Measurements from ENCODE around the gene AQP3.
"Not testable (repeated sequence)": the region's sequence is repeated elsewhere in the genome, so short reads cannot be mapped to it uniquely, and the experiment has no call there.

AQP3 gene

GRCh38 chr9:33446946-33447798 lies at the start of gene AQP3:
AQP3 (minus strand) TSS chr9:33447593; CDS start chr9:33447530, 63 bp downstream.
- DNase-seq = peak; percentile 74

DNA sequence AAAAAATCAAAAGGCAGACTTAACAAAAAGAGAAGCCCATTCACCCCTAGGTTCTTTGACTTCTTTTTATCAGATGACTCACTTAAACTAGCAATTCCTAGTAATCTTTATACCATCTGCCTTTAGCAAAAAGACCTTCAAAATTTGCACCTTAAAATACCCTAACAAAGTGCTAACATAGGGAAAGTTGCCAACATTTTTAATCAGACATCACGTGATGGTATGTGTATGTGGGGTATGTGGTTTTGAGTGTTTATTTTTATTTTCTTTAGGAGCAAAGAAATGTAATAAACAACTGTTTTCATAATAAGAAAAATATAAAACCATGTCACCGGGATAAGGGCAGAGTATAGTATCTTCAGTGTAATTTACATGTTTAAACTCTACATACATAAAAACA lies 46.4 kb upstream of the AQP3 start:
- not testable (repeated sequence) for DNase-seq

GRCh38 chr9:33489066-33489465 lies 41.7 kb upstream of the AQP3 start:
- DNase-seq = no peak

DNA sequence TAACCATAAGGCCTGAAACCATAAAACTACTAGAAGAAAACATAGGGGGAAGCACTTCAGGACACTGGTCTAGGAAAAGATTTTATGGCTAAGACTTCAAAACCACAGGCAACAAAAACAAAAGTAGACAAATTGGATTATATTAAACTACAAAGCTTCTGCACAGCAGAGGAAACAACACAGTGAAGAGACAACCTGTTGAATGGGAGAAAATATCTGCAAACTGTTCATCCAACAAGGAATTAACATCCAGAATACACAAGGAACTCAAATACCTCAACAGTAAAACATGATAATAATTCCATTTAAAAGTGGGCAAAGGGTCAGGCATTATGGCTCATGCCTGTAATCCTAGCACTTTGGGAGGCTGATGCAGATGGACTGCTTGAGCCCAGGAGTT lies 37.9 kb upstream of the AQP3 start:
- DNase-seq = not testable (repeated sequence)

DNA sequence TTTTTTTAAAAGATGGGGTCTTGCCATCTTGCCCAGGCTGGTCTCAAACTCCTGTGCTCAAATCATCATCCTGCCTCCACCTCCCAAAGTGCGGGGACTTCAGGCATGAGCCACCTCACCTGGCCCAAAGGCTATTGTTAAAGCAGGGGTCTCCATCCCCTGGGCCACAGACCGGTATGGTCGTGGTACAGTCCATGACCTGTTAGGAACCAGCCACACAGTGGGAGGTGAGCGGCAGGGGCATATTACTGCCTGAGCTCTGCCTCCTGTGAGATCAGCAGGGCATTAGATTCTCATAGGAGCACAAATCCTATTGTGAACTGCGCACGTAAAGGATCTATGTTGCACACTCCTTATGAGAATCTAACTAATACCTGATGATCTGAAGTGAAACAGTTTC lies 33.6 kb upstream of the AQP3 start:
- DNase-seq = no peak

- DNase-seq = no peak
Observed at GRCh38 chr9:33480106-33480505, 32.7 kb upstream of the AQP3 start.

- no peak for DNase-seq
Observed at GRCh38 chr9:33476503-33476902, 29.1 kb upstream of the AQP3 start.

DNA sequence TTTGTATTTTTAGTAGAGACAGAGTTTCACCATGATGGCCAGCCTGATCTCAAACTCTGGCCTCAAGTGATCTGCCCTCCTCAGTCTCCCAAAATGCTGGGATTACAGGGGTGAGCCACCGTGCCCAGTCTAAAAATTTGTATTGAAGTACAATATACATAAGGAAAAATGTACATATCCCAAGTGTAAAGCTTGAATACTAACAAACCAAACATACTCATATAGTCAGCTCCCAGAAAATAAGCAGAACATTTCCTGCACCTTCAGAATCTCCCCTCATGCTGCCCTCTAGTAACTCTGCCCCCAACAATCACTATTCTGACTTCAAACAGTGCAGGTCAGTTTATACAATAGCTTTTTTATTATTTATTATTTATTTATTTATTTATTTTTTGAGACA lies 28.0 kb upstream of the AQP3 start:
- DNase-seq = no peak

GRCh38 chr9:33473643-33474352 lies 26.4 kb upstream of the AQP3 start, which contains the start of gene NOL6:
NOL6 (minus strand) TSS chr9:33473924; CDS start chr9:33473842, 82 bp downstream.
- peak; percentile 99 for DNase-seq

GRCh38 chr9:33472881-33473615 lies 25.7 kb upstream of the AQP3 start:
- no peak for DNase-seq

DNA sequence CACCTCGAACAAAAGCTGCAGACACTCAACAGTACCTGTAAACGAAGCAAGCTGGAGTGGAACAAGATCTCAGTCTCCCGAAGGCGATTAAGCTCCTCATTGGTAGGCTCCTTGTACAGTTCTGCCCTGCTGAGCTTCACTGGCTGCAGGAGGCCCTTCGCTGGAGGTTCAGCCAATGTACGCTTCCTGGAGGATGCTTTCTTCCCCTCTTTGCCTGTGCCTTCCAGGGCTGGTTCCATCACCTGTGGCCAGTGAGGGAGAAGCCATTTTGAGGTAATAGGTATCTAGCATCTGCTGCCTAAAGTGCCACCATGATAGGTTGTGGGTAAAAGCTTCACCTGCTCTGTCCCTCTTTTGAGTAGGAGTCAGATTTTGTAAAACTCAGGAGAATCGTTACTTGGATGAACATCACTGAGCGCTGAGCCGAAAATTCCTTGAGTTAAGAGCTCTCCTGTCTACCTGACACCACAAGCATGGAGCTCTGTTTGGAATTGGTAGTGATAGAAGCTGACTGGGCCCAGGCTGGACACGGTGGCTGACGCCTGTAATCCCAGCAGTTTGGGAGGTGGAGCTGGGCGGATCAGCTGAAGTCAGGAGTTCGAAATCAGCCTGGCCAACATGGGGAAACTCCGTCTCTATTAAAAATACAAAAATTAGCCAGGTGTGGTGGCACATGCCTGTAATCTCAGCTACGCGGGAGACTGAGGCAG lies 24.9 kb upstream of the AQP3 start:
- no peak for DNase-seq

GRCh38 chr9:33471361-33471760 lies 24.0 kb upstream of the AQP3 start:
- DNase-seq = no peak

- no peak for DNase-seq
Observed at GRCh38 chr9:33469891-33470290, 22.5 kb upstream of the AQP3 start.

GRCh38 chr9:33468797-33469621 lies 21.6 kb upstream of the AQP3 start:
- DNase-seq = no peak

GRCh38 chr9:33468215-33468730 lies 20.9 kb upstream of the AQP3 start:
- no peak for DNase-seq

GRCh38 chr9:33467526-33467925 lies 20.1 kb upstream of the AQP3 start:
- DNase-seq = no peak

DNA sequence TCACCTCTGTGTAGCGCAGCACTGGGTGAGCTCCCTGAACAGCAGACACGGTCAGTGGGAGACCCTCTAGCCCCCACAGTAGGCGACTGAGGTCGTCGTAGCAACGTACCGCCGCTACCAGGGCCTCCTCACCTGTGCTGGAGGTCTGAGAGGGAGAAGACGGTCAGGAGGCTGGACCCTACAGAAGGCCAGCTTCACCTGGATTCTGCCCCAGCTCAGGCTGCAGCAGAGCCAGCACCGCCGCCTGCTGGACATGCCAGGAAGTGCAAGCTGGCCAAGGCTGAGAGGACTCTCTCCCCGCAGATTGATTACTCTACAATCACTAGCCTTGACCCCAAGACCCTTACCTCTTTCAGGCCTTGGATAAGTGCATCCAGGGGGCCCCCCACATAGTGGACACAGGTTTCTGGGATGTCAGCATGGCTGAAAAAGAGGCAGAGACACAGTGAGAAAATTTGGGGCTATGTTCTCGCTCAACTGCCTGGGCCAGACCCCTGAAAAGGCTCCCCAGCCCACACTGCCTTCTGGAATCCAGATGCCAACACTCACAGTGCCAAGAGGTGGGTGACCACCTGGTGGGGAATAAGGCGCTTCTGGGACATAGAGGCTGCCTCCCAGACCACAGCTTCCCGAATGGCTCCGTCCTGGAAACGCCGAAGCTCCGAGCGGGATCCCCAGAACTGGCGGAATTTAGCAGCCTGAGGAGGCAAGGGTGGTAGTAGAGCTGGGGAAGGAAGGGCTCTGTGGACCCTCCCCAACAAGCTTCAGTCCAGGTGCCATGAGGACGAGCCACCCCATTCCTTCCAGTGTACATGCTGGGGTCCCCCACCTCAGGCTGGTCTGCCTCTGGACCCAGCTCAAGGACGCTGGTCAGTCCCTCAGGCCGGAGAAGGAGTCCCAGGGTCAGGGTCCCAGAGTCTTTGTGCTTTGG lies 19.4 kb upstream of the AQP3 start:
- DNase-seq = peak; percentile 44

DNA sequence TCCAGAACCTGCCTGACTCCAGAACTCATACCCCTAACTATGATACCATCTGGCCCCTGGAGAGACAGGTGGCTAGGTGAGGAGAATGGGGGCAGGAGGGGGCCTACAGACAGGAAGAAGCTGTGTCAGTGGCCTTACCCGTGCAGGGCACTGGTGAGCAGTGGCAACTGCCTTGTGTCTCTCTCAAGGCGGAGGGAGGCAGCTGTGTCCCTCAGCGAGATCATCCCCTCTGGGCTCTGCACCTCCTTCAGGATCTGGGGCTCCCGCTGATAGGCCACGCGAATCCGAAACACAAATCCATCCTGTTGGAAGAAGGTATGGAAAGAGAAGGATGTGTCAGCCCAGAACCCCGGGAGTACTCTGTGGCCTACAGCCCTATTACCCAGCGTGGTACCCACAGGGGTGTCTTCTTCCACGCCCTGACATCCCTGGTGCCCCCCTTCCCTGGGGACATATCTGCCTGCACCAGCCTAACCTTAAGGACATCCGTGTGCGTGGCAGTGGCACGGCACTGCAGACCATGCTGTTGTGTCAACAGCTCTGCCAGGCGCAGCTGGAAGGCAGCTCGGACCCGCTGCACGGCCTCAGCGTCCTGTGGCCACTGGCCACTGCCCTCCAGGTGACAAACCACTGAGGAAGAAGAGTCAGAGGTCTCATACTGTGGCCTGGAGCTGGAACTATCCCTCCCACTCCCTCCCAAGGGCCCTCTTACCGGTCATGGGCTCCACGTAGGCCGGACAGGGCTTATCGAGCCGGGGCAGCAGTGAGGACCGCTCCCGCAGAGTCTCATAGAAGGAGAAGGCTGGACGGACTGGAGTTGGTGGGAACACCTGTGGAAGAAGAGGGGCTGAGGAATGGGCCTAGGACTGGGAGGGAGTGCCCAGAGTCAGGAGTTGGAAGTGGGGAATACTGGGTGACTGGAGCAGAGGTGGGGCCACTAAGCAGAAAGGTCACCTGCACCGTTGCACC lies 18.5 kb upstream of the AQP3 start:
- DNase-seq = no peak

GRCh38 chr9:33465096-33465495 lies 17.7 kb upstream of the AQP3 start:
- no peak for DNase-seq

All from NCI-H146 (cell line).